Muscle of leg (tissue), 11 donors: ENCODE measurements around the gene DUS3L. TPM values are rescaled to one million over a fixed set of nuclear protein-coding genes. Genes with fewer than 3 reads are reported as not detected.
A peak's percentile ranks its signal among the peaks of the same experiment; 100 is the strongest.

ENCODE experiments used
- DNase-seq: peaks from one replicate; pipeline ENCODE4 v3.0.0; 2013
- H3K27ac ChIP-seq: one replicate; pipeline ENCODE4 v1.5.1; 2013; ENCODE audit warnings: mild to moderate bottlenecking, low read length, control low read depth
- H3K27me3 ChIP-seq: one replicate; pipeline ENCODE4 v1.6.1; 2013; ENCODE audit warnings: low read length; ENCODE audit not compliant: control insufficient read depth, insufficient read depth
- H3K36me3 ChIP-seq: one replicate; pipeline ENCODE4 v1.6.1; 2013; ENCODE audit warnings: low read length; ENCODE audit not compliant: control insufficient read depth, insufficient read depth
- H3K4me1 ChIP-seq: one replicate; pipeline ENCODE4 v1.6.1; 2013; ENCODE audit warnings: low read length; ENCODE audit not compliant: control insufficient read depth, insufficient read depth
- H3K4me3 ChIP-seq: one replicate; pipeline ENCODE4 v1.5.1; 2013; ENCODE audit warnings: low read length, control low read depth
- H3K9me3 ChIP-seq: replicated peaks from 2 replicates; pipeline ENCODE4 v1.6.1; 2013; ENCODE audit warnings: low read depth, low read length; ENCODE audit not compliant: control insufficient read depth
- WGBS: methylation state at CpG from one replicate; pipeline ENCODE4 v1.1.5; 2013; ENCODE audit warnings: missing lambda C conversion rate; ENCODE audit not compliant: insufficient coverage; 5-methylcytosine and 5-hydroxymethylcytosine counted together
- polyA plus RNA-seq, 8 donors: library from polyadenylated mRNA; unstranded; fragments of 120-200 nt; gene quantifications; one replicate each; pipeline versions ENCODE4 v1.2.1 to v1.2.3, GENCODE V29; 2013; ENCODE audit warnings: inconsistent platforms in 1 of 8, low replicate concordance in 1 of 8; ENCODE audit not compliant: insufficient read length in 8 of 8, insufficient read depth in 1 of 8
- total RNA-seq: library from RNA; stranded (reverse); fragments of 120-200 nt; gene quantifications from one replicate; pipeline ENCODE4 v1.2.4, GENCODE V29; 2013

DUS3L gene
- total and polyA plus RNA-seq, 9 donors, result 16.3 to 26.6 (median 21.1) TPM

GRCh38 chr19:5800361-5801270, 9.7 kb upstream of the DUS3L start:
- Histone ChIP-seq H3K9me3 (no peaks in the 10 kb centered on the region), H3K27me3 (peaks cover 31% of the 10 kb centered on the region), H3K27ac (no peak overlapping the region), H3K4me1 (peaks cover 43% of the 10 kb centered on the region), H3K36me3 (no peaks in the 10 kb centered on the region), H3K4me3 (no peak overlapping the region)
- WGBS, result 46% methylated on average over 8 of the region's 17 CpGs
- no peak for DNase-seq

- Histone ChIP-seq H3K27me3 (peaks cover 25% of the 10 kb centered on the region), H3K4me3 (no peak overlapping the region), H3K36me3 (no peaks in the 10 kb centered on the region), H3K27ac (peak overlapping the region; percentile 7), H3K4me1 (peaks cover 39% of the 10 kb centered on the region), H3K9me3 (no peaks in the 10 kb centered on the region)
- WGBS, result 53% methylated on average over 21 of the region's 37 CpGs
- no peak for DNase-seq
Observed at GRCh38 chr19:5799247-5800241, 8.6 kb upstream of the DUS3L start.

- H3K4me1 ChIP-seq, result peaks cover 27% of the 10 kb centered on the region
- no peaks in the 10 kb centered on the region for H3K9me3 ChIP-seq
- H3K4me3 ChIP-seq, result no peak overlapping the region
- WGBS, result 72% methylated on average over 3 of the region's 8 CpGs
- H3K36me3 ChIP-seq, result no peaks in the 10 kb centered on the region
- peaks cover 12% of the 10 kb centered on the region for H3K27me3 ChIP-seq
- H3K27ac ChIP-seq, result no peak overlapping the region
- DNase-seq, result no peak
Observed at GRCh38 chr19:5798244-5798643, 7.3 kb upstream of the DUS3L start.

- no peak overlapping the region for H3K27ac ChIP-seq
- H3K27me3 ChIP-seq, result no peaks in the 10 kb centered on the region
- 94% methylated on average over 5 of the region's 7 CpGs for WGBS
- peaks cover 23% of the 10 kb centered on the region for H3K4me1 ChIP-seq
- H3K4me3 ChIP-seq, result no peak overlapping the region
- no peaks in the 10 kb centered on the region for H3K9me3 ChIP-seq
- H3K36me3 ChIP-seq, result no peaks in the 10 kb centered on the region
- no peak for DNase-seq
Observed at GRCh38 chr19:5795382-5795919, 4.5 kb upstream of the DUS3L start.

GRCh38 chr19:5793188-5793587, 2.2 kb upstream of the DUS3L start:
- 95% methylated on average over 3 of the region's 3 CpGs for WGBS
- Histone ChIP-seq H3K27ac (no peak overlapping the region), H3K9me3 (no peaks in the 10 kb centered on the region), H3K4me3 (no peak overlapping the region), H3K36me3 (peaks cover 20% of the 10 kb centered on the region), H3K4me1 (peaks cover 10% of the 10 kb centered on the region), H3K27me3 (no peaks in the 10 kb centered on the region)
- DNase-seq, result no peak

GRCh38 chr19:5792224-5792623, 1.3 kb upstream of the DUS3L start:
- Histone ChIP-seq H3K4me1 (peaks cover 10% of the 10 kb centered on the region), H3K4me3 (no peak overlapping the region), H3K36me3 (peaks cover 29% of the 10 kb centered on the region), H3K9me3 (no peaks in the 10 kb centered on the region), H3K27me3 (no peaks in the 10 kb centered on the region), H3K27ac (no peak overlapping the region)
- no peak for DNase-seq
- WGBS, result 87% methylated on average over 12 of the region's 18 CpGs

DNA sequence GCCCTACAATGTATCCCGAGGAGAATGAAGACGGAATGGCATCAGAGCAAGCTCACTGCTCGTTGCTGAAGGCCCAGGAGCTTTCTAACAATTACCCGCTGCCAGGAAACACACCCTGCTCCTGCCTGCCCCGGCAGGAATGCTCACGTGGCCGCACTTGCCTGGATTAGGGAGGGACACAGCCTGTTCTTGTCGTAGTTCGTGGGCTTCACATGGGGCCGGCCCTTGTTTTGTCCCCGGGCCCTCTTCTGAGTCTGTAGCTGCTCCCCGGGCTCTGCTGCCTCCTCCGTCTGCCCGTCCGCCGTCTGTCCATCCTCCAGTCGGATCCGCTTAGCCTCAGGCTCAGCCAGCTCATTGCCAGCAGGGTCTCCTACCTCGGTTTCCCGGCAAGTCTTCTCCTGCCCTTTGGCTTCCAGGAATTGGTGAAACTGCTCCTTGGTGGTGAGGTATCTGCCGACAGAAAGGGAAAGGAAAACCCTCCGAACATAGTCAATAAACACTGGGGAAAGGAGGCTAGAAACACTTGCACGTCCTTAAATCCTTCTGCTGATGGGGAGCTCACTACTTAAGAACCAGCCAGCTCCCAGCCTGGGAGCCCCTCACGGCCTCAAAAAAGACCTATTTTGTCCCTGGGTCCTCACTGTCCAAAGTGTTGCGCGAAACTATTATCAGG, 941 bp downstream of the DUS3L start:
- Histone ChIP-seq H3K9me3 (no peaks in the 10 kb centered on the region), H3K27me3 (no peaks in the 10 kb centered on the region), H3K36me3 (peaks cover 51% of the 10 kb centered on the region), H3K27ac (peak overlapping the region; percentile 98), H3K4me1 (peaks cover 10% of the 10 kb centered on the region), H3K4me3 (peak overlapping the region; percentile 82)
- WGBS, result 72% methylated on average over 21 of the region's 26 CpGs
- no peak for DNase-seq

GRCh38 chr19:5789351-5789761, 1.6 kb downstream of the DUS3L start:
- Histone ChIP-seq H3K9me3 (no peaks in the 10 kb centered on the region), H3K4me3 (no peak overlapping the region), H3K4me1 (peaks cover 10% of the 10 kb centered on the region), H3K36me3 (peaks cover 58% of the 10 kb centered on the region), H3K27ac (no peak overlapping the region), H3K27me3 (no peaks in the 10 kb centered on the region)
- DNase-seq, result no peak
- WGBS, result 94% methylated on average over 39 of the region's 39 CpGs

DNA sequence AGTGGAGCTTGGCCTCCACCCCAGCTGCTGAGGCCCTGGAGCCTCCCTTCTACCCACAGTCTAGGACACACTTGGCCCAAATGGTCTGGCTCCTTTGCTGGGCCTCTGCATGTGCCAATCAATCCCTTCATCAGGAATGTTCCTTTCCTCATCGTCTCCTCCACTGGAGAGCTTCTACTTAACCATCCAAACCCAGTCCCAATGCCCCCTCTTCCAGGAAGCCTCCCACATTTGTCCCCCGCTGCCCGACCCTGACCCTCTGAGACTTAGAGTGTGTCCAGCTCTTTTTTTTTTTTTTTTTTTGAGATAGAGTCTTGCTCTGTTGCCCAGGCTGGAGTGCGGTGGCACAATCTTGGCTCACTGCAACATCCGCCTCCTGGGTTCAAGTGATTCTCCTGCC, 2.5 kb downstream of the DUS3L start:
- Histone ChIP-seq H3K27me3 (no peaks in the 10 kb centered on the region), H3K9me3 (no peaks in the 10 kb centered on the region), H3K36me3 (peaks cover 67% of the 10 kb centered on the region), H3K4me3 (no peak overlapping the region), H3K4me1 (peaks cover 10% of the 10 kb centered on the region), H3K27ac (no peak overlapping the region)
- no peak for DNase-seq
- WGBS, result 83% methylated on average over 1 of the region's 5 CpGs
